ENCODE data around the gene FBXO21. TPM values are rescaled to one million over a fixed set of nuclear protein-coding genes. Genes with fewer than 3 reads are reported as not detected.

The FBXO21 gene
- polyA plus RNA-seq, 1 donor (not counting 4 experiments of a cell fraction or from before 2014, with no cell fraction given): 21.9 TPM

DNA sequence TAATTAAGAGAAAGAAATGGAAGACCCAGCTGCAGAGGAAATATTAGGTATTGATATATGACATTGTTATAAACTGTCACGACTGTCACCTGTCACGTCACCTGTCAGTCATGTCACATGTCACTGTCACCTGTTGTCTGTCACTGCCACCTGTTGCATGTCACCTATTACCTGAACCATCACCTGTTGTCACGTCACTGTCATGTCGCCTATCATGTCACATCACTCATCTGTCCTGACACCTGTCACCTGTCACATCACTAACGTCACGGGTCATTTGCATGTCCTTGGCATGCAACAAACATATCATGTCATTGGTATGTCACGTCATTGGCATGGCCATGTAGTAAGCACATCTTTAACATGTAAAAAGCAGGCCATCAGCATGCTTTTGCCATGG, 64.5 kb downstream of the FBXO21 start:
- Histone ChIP-seq H3K79me2 (ENCODE audit: control insufficient read depth, insufficient read depth, low read length) (no peaks in the 10 kb centered on the region), H3K9ac (ENCODE audit: control insufficient read depth, extremely low read depth, insufficient read depth, low read length) (no peak overlapping the region), H3K27ac (ENCODE audit: control insufficient read depth, insufficient read depth, low read length) (no peak overlapping the region), H2AFZ (ENCODE audit: control insufficient read depth, low read length) (no peak overlapping the region), H3K27me3 (ENCODE audit: control insufficient read depth, extremely low read depth, insufficient read depth, low read length) (no peaks in the 10 kb centered on the region), H4K20me1 (ENCODE audit: control insufficient read depth, extremely low read depth, insufficient read depth, low read length) (no peaks in the 10 kb centered on the region), H3K4me3 (ENCODE audit: control insufficient read depth in 2 of 3, extremely low read depth in 1 of 3, insufficient read depth in 2 of 3, low read depth in 1 of 3, low read length in 3 of 3) (no peak overlapping the region), H3K9me3 (ENCODE audit: control insufficient read depth, low read depth, low read length) (peaks cover 19% of the 10 kb centered on the region), H3K4me1 (ENCODE audit: control insufficient read depth, extremely low read depth, insufficient read depth, low read length) (no peaks in the 10 kb centered on the region), H3K4me2 (ENCODE audit: control insufficient read depth, extremely low read depth, insufficient read depth, low read depth, low read length) (no peak overlapping the region), H3K36me3 (ENCODE audit: control insufficient read depth in 2 of 2, extremely low read depth in 1 of 2, insufficient read depth in 2 of 2, low read length in 2 of 2) (no peaks in the 10 kb centered on the region), H3K9me1 (ENCODE audit: control insufficient read depth, extremely low read depth, insufficient read depth, low read length) (no peaks in the 10 kb centered on the region)
- no peak for TF ChIP-seq EZH2 (IDR thresholded peaks at IDR 0.05; ENCODE audit: low read length)
- TF ChIP-seq, protein P1, sequence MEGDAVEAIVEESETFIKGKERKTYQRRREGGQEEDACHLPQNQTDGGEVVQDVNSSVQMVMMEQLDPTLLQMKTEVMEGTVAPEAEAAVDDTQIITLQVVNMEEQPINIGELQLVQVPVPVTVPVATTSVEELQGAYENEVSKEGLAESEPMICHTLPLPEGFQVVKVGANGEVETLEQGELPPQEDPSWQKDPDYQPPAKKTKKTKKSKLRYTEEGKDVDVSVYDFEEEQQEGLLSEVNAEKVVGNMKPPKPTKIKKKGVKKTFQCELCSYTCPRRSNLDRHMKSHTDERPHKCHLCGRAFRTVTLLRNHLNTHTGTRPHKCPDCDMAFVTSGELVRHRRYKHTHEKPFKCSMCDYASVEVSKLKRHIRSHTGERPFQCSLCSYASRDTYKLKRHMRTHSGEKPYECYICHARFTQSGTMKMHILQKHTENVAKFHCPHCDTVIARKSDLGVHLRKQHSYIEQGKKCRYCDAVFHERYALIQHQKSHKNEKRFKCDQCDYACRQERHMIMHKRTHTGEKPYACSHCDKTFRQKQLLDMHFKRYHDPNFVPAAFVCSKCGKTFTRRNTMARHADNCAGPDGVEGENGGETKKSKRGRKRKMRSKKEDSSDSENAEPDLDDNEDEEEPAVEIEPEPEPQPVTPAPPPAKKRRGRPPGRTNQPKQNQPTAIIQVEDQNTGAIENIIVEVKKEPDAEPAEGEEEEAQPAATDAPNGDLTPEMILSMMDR (optimal IDR thresholded peaks at IDR 0.05 in 1 of 3, IDR thresholded peaks at IDR 0.05 in 1 of 3, conservative IDR thresholded peaks at IDR 0.05 in 1 of 3; ENCODE audit: extremely low read depth in 1 of 3, insufficient read depth in 2 of 3, low read length in 3 of 3): no peak
- no peak for DNase-seq (ENCODE audit: low read depth, low spot score)
- dilution Hi-C loops (cut with MboI; ENCODE audit: extremely low pct_ligation_motif_present, low sequenced_read_pairs): no loop called here
- FAIRE-seq: no peak

DNA sequence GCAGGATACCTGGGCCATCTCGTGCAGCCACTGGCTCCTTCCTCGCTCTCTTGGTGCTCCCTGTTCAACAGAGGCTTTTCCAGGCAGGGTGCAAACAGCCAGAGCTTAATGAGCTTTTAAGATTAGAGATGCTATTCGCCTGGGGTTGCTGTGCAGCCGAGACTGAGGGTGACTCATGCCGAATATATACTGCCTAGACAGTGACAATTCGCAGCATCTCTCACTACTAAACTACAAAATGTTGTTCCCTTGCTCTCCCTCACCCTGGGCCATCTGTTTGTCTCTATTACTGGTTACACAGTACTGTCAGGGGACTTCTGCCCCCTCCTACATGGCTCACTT, 65.0 kb downstream of the FBXO21 start:
- H3K27me3 ChIP-seq (ENCODE audit: control insufficient read depth, extremely low read depth, insufficient read depth, low read length): no peaks in the 10 kb centered on the region
- H3K9ac ChIP-seq (ENCODE audit: control insufficient read depth, extremely low read depth, insufficient read depth, low read length): no peak overlapping the region
- H3K9me1 ChIP-seq (ENCODE audit: control insufficient read depth, extremely low read depth, insufficient read depth, low read length): no peaks in the 10 kb centered on the region
- H4K20me1 ChIP-seq (ENCODE audit: control insufficient read depth, extremely low read depth, insufficient read depth, low read length): no peaks in the 10 kb centered on the region
- H2AFZ ChIP-seq (ENCODE audit: control insufficient read depth, low read length): no peak overlapping the region
- DNase-seq (ENCODE audit: low read depth, low spot score) (no peak), FAIRE-seq (no peak)
- dilution Hi-C loops (cut with MboI; ENCODE audit: extremely low pct_ligation_motif_present, low sequenced_read_pairs): no loop called here
- H3K79me2 ChIP-seq (ENCODE audit: control insufficient read depth, insufficient read depth, low read length): no peaks in the 10 kb centered on the region
- no peaks in the 10 kb centered on the region for H3K36me3 ChIP-seq (ENCODE audit: control insufficient read depth in 2 of 2, extremely low read depth in 1 of 2, insufficient read depth in 2 of 2, low read length in 2 of 2)
- H3K4me3 ChIP-seq (ENCODE audit: control insufficient read depth in 2 of 3, extremely low read depth in 1 of 3, insufficient read depth in 2 of 3, low read depth in 1 of 3, low read length in 3 of 3): no peak overlapping the region
- no peaks in the 10 kb centered on the region for H3K4me1 ChIP-seq (ENCODE audit: control insufficient read depth, extremely low read depth, insufficient read depth, low read length)
- peaks cover 19% of the 10 kb centered on the region for H3K9me3 ChIP-seq (ENCODE audit: control insufficient read depth, low read depth, low read length)
- H3K27ac ChIP-seq (ENCODE audit: control insufficient read depth, insufficient read depth, low read length): no peak overlapping the region
- TF ChIP-seq EZH2 (IDR thresholded peaks at IDR 0.05; ENCODE audit: low read length): no peak
- TF ChIP-seq, protein P1 (optimal IDR thresholded peaks at IDR 0.05 in 1 of 3, IDR thresholded peaks at IDR 0.05 in 1 of 3, conservative IDR thresholded peaks at IDR 0.05 in 1 of 3; ENCODE audit: extremely low read depth in 1 of 3, insufficient read depth in 2 of 3, low read length in 3 of 3): no peak
- no peak overlapping the region for H3K4me2 ChIP-seq (ENCODE audit: control insufficient read depth, extremely low read depth, insufficient read depth, low read depth, low read length)
